ENCODE results near the gene PAX7.

DNA sequence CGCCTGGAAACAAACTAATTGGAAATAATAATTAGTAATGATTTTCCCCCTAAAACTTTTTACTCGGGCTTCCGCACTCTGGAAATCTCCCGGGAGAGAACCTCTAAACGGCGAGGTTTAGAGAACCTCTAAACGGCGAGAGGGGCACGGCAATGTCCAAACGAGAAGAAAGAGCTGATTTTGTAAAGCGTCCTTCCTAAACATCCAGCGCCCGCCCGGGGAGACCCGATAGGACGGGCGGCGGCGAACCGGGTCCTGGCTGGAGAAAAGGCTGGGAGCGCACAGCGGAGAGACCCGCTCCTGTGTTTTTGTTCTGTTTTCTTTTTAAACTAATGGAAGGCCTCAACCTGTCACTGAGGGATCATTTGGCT lies 1.6 kb downstream of the PAX7 start:
- no peak for TF ChIP-seq MAZ (IDR thresholded peaks at IDR 0.05; ENCODE audit: borderline replicate concordance, low read depth, low read length)
- TF ChIP-seq CTCF (IDR thresholded peaks at IDR 0.05) = no peak
- TF ChIP-seq EP300 (IDR thresholded peaks at IDR 0.05) = no peak
- TF ChIP-seq POLR2A (IDR thresholded peaks at IDR 0.05; ENCODE audit: low read length) = no peak
- TF ChIP-seq RAD21 (conservative IDR thresholded peaks at IDR 0.05 in 1 of 2, IDR thresholded peaks at IDR 0.05 in 1 of 2) = no peak
- TF ChIP-seq, protein P1, sequence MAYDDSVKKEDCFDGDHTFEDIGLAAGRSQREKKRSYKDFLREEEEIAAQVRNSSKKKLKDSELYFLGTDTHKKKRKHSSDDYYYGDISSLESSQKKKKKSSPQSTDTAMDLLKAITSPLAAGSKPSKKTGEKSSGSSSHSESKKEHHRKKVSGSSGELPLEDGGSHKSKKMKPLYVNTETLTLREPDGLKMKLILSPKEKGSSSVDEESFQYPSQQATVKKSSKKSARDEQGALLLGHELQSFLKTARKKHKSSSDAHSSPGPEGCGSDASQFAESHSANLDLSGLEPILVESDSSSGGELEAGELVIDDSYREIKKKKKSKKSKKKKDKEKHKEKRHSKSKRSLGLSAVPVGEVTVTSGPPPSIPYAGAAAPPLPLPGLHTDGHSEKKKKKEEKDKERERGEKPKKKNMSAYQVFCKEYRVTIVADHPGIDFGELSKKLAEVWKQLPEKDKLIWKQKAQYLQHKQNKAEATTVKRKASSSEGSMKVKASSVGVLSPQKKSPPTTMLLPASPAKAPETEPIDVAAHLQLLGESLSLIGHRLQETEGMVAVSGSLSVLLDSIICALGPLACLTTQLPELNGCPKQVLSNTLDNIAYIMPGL (CRISPR knock-in tag; IDR thresholded peaks at IDR 0.05; ENCODE audit: borderline replicate concordance) = no peak
- TF ChIP-seq ZC3H11A (IDR thresholded peaks at IDR 0.05) = no peak
- TF ChIP-seq CBX2 (IDR thresholded peaks at IDR 0.05; ENCODE audit: borderline replicate concordance, low read depth) = no peak
- TF ChIP-seq, protein P2, sequence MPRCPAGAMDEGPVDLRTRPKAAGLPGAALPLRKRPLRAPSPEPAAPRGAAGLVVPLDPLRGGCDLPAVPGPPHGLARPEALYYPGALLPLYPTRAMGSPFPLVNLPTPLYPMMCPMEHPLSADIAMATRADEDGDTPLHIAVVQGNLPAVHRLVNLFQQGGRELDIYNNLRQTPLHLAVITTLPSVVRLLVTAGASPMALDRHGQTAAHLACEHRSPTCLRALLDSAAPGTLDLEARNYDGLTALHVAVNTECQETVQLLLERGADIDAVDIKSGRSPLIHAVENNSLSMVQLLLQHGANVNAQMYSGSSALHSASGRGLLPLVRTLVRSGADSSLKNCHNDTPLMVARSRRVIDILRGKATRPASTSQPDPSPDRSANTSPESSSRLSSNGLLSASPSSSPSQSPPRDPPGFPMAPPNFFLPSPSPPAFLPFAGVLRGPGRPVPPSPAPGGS (IDR thresholded peaks at IDR 0.05) = no peak
- no peak for TF ChIP-seq FOSL2 (IDR thresholded peaks at IDR 0.05)
- TF ChIP-seq FOSL2 (CRISPR knock-in tag; IDR thresholded peaks at IDR 0.05) = no peak
- TF ChIP-seq EHMT2 (IDR thresholded peaks at IDR 0.05; ENCODE audit: low read depth) = no peak
